GM10266 (cell line): ENCODE results near the gene MRPS31.

ENCODE experiments used
- DNase-seq: peaks from one replicate; pipeline ENCODE4 v3.0.0; 2012; ENCODE audit errors: extremely low spot score
- TF ChIP-seq, protein P1 (sequence below): IDR thresholded peaks from 2 replicates; pipeline ENCODE4 v1.5.1; 2012; ENCODE audit warnings: mild to moderate bottlenecking, low read depth; ENCODE audit not compliant: control insufficient read depth, insufficient read depth; ENCODE audit errors: missing control alignments

Gene MRPS31

DNA sequence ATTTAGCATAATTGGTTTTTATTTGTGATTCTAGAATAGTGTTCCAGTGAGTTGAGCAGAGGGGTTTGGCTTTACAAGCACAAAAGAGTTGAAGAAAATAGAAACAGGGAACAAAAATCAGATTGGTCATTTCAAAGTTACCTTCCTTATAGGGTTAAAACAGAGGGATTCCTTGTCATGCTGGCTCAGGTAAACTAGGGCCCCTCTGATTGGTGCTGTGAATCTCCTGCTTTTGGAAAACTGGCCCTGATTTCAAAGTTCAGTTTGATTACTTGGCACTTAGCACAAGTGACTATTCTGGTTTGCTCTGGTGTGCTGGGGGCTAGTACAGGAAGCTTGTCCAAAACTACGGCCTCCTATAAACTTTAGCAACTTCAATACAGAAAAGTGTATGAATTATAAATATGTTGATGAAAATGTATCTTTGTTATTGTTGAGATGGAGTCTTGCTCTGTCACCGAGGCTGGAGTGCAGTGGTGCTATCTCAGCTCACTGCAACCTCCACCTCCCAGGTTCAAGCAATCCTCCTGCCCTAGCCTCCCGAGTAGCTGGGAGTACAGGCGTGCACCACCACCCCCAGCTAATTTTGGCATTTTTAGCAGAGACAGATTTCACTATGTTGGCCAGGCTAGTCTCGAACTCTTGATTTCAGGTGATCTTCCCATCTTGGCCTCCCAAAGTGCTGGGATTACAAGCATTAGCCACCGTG lies 1.9 kb upstream of the MRPS31 start:
- TF ChIP-seq, protein P1, sequence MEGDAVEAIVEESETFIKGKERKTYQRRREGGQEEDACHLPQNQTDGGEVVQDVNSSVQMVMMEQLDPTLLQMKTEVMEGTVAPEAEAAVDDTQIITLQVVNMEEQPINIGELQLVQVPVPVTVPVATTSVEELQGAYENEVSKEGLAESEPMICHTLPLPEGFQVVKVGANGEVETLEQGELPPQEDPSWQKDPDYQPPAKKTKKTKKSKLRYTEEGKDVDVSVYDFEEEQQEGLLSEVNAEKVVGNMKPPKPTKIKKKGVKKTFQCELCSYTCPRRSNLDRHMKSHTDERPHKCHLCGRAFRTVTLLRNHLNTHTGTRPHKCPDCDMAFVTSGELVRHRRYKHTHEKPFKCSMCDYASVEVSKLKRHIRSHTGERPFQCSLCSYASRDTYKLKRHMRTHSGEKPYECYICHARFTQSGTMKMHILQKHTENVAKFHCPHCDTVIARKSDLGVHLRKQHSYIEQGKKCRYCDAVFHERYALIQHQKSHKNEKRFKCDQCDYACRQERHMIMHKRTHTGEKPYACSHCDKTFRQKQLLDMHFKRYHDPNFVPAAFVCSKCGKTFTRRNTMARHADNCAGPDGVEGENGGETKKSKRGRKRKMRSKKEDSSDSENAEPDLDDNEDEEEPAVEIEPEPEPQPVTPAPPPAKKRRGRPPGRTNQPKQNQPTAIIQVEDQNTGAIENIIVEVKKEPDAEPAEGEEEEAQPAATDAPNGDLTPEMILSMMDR = no peak

DNA sequence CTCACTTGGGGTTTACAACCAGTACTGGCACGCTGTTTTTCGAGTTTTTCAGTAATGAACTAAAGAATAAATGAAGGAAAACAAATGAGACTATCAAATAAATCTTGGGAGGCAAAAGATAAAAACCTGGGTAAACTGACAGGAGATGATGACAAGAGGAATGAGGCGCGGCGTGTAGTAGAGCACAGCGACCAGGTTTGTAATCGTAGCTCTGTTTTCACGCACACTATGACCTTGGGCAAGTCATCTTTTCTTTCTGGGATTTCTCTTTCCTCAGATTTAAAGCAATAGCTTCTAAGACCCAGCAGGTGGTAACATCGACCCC lies 419 bp downstream of the MRPS31 start:
- DNase-seq = no peak
- TF ChIP-seq, protein P1 = no peak

More for the DNA sequence above, 1.9 kb upstream of the MRPS31 start:
- DNase-seq = no peak

DNA sequence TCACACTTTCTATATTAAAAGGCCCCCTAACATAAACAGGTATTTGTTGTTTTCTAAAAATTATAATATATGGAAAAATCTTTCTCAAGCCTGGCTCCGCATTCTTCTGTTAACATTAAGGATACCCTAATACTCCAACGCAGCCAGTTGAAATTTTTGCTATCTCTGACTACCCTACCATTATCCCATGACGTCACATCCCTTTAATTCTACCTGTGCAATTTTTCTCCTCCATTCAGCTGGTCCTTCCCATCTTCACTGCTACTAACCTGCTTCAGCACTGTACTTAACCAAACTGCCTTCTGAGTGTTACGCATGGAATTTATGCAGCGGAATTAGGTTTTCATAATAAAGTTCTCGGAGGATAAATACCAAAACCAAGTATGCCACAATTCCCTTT lies 1.0 kb downstream of the MRPS31 start:
- TF ChIP-seq, protein P1 = no peak
- no peak for DNase-seq

DNA sequence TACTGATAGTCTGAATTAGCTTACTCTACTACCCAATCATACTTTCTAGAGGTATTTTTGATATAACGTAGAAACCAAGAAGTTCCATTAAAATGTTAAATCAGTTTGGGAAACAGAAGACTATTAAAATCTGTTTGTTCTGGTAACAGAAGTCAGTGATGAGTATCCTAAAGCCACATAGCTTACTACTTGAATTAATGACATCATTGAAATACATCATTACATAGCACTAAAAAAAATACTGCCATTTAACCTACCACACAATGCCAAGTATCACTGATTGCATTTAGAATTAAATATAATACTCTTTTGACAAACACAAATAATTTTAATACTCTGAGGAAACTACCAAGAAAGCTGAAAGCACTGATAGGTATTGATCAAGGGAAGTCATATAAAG lies 5.4 kb downstream of the MRPS31 start:
- DNase-seq = no peak
- TF ChIP-seq, protein P1 = no peak

DNA sequence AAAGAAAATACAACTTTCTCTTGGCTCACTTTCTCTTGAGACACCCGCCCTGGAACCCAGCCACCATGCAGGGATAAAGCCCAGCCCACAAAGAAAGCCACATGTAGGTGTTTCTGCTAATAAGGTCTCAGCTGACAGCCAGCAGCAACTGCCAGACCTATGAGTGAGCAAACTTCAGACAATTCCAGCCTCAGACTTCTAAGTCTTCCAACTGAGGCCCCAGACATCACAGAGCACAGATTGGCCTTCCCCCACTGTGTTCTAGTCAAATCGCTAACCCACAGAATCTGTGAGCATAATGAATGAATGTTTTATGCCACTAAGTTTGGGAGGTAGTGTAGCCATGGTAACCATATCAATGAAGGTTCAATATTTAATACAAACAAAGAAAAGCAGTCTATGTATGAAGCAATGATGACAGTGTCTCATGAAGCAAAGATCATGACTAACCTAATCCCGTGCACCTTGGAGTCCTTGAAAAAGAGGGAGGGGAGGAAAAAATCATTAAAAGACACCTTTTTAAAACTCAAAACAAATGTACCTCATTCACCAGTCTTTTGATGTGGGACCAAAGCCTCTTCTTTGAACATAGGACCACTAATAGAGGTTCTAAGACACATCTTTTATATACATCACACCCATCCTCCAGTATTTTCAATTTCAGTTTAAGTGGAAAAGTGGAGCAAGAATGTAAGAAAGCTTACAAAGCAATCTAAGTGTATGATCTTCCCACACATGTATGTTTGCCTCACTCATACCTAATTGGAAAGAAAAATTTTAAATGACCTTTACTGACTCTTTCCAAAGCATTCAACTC lies 6.2 kb downstream of the MRPS31 start:
- TF ChIP-seq, protein P1 = no peak
- DNase-seq = no peak

DNA sequence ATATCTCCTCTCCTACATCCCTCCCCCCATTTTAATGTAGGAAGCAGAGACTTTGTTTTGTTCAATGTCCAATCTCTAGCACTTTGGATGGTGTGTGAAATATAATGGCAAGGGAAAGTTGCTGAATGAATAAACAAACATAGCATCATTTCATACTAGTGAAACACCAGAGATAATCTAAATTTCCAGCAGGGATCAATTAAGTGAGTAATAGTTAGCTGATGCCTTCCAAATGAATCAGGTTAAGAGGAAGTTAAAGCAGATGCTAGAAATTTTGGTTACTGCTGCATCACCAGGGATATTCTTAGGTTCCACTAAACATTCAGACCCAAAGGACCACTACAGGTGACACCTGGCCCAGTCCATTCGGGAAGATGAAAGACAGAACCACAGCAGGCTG lies 8.1 kb downstream of the MRPS31 start:
- TF ChIP-seq, protein P1 = no peak
- no peak for DNase-seq

DNA sequence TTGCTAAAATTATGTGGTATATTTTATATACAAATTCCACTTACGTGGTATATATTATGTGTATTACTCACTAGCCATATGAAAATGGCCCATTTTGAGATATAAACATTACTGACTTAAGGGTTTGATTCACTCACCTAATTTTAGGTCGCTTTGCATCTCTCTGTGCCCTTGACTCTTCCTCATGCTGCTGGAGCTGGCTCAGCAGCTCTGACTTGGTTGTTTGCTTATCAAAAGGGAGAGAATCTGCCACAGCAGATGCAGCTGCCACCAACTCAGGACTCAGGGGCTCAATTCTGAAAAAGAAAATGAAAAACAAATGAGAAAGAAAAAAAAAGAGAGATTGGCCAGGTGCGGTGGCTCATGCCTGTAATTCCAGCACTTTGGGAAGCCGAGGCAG lies 12.2 kb downstream of the MRPS31 start:
- TF ChIP-seq, protein P1 = no peak
- DNase-seq = no peak
